ENCODE measurements around the gene ABCF1. TPM values are rescaled to one million over a fixed set of nuclear protein-coding genes. Genes with fewer than 3 reads are reported as not detected.

The ABCF1 gene
- total and polyA plus RNA-seq, 9 of the 15 experiments (the other 6 are each of a cell fraction or from before 2014, with no cell fraction given) = 41.6 to 193 (median 102) TPM

GRCh38 chr6:30616811-30617564 is 45.7 kb downstream of the ABCF1 start, which contains the start of gene PPP1R10 (continued):
- TF ChIP-seq ZNF639 (CRISPR knock-in tag; conservative IDR thresholded peaks at IDR 0.05 in 1 of 2, IDR thresholded peaks at IDR 0.05 in 1 of 2) = no peak
- no peak for TF ChIP-seq SMARCA5 (IDR thresholded peaks at IDR 0.05)
- TF ChIP-seq ZNF408 (CRISPR knock-in tag; IDR thresholded peaks at IDR 0.05; ENCODE audit: low read depth) = no peak
- peak; percentile 82 for TF ChIP-seq ZNF41 (CRISPR knock-in tag; conservative IDR thresholded peaks at IDR 0.05)
- TF ChIP-seq ZBTB34 (CRISPR knock-in tag; IDR thresholded peaks at IDR 0.05) = no peak
- no peak for TF ChIP-seq SMARCE1 (IDR thresholded peaks at IDR 0.05)
- no peak for TF ChIP-seq BMI1 (IDR thresholded peaks at IDR 0.05; ENCODE audit: low read length)
- peak; percentile 60; the same call in 1 of the 2 replicates for TF ChIP-seq FOXP4 (CRISPR knock-in tag; IDR thresholded peaks at IDR 0.05; ENCODE audit: borderline replicate concordance)
- TF ChIP-seq ZNF830 (CRISPR knock-in tag; IDR thresholded peaks at IDR 0.05) = peak; percentile 98
- peak; percentile 94 for TF ChIP-seq NFXL1 (CRISPR knock-in tag; IDR thresholded peaks at IDR 0.05)
- TF ChIP-seq KLF6 (CRISPR knock-in tag; IDR thresholded peaks at IDR 0.05; ENCODE audit: borderline replicate concordance) = peak; percentile 99
- peak; percentile 93 for TF ChIP-seq RFX7 (CRISPR knock-in tag; IDR thresholded peaks at IDR 0.05)
- TF ChIP-seq VEZF1 (CRISPR knock-in tag; IDR thresholded peaks at IDR 0.05) = peak; percentile 3; the same call in 1 of the 2 replicates
- peak; percentile 54 to 80; a peak in 3 of 4 replicates for TF ChIP-seq FOXK2 (conservative IDR thresholded peaks at IDR 0.05 in 1 of 2, IDR thresholded peaks at IDR 0.05 in 1 of 2; ENCODE audit: low read depth in 2 of 2)
- TF ChIP-seq FUS (optimal IDR thresholded peaks at IDR 0.05; ENCODE audit: low read depth, low read length) = peak; percentile 56
- no peak; the same call in 1 of the 2 replicates for TF ChIP-seq ZBTB1 (CRISPR knock-in tag; IDR thresholded peaks at IDR 0.05; ENCODE audit: borderline replicate concordance, low read depth)
- TF ChIP-seq LEF1 (IDR thresholded peaks at IDR 0.05) = peak; percentile 77
- peak; percentile 97 for TF ChIP-seq PHTF2 (CRISPR knock-in tag; IDR thresholded peaks at IDR 0.05)
- TF ChIP-seq ZBTB33 (CRISPR knock-in tag; IDR thresholded peaks at IDR 0.05) = peak; percentile 46; the same call in 1 of the 2 replicates

All from K562 (cell line).